Activated T-cell treated with anti-CD3 and anti-CD28 coated beads, Interleukin-2, amount 50 U/mL, for 72 hours (primary cell): ENCODE results near the gene APMAP. TPM values are rescaled to one million over a fixed set of nuclear protein-coding genes. Genes with fewer than 3 reads are reported as not detected.

Source experiments
- ATAC-seq, 2 donors: fragments of 150-1000 bp; cut with Tn5 transposase; replicated peaks in 1 of 2; 2 replicates each; pipeline ENCODE4 v1.10.0; 2021; ENCODE audit warnings: moderate library complexity in 2 of 2, mild to moderate bottlenecking in 1 of 2
- DNase-seq, 2 donors: peaks; one replicate each; pipeline ENCODE4 v3.0.0; 2021 to 2022; ENCODE audit warnings: mixed read lengths in 1 of 2
- H3K27ac Mint-ChIP-seq: one replicate; pipeline ENCODE4 v1.8.0; 2022; ENCODE audit warnings: mild to moderate bottlenecking, moderate library complexity, mixed read lengths
- H3K27me3 Mint-ChIP-seq: one replicate; pipeline ENCODE4 v1.8.0; 2022; ENCODE audit warnings: low read depth, mixed read lengths
- H3K36me3 Mint-ChIP-seq, 2 donors: one replicate each; pipeline ENCODE4 v1.8.0; 2022; ENCODE audit warnings: mixed read lengths in 2 of 2, mild to moderate bottlenecking in 1 of 2; ENCODE audit not compliant: insufficient read depth in 2 of 2
- H3K4me1 Mint-ChIP-seq: one replicate; pipeline ENCODE4 v1.8.0; 2022; ENCODE audit warnings: low read depth, mixed read lengths
- H3K4me3 Mint-ChIP-seq, 2 donors: one replicate each; pipeline ENCODE4 v1.8.0; 2022; ENCODE audit warnings: mild to moderate bottlenecking in 2 of 2, mixed read lengths in 2 of 2, moderate library complexity in 2 of 2
- H3K9me3 Mint-ChIP-seq, 2 donors: one replicate each; pipeline ENCODE4 v1.8.0; 2022; ENCODE audit warnings: mixed read lengths in 2 of 2
- total RNA-seq, 2 donors: library from RNA; stranded (reverse); gene quantifications; one replicate each; pipeline ENCODE4 v1.2.3, GENCODE V29; 2022

The APMAP gene
- total RNA-seq, 2 donors from 2014 or later = 65.2 to 70.2 TPM

DNA sequence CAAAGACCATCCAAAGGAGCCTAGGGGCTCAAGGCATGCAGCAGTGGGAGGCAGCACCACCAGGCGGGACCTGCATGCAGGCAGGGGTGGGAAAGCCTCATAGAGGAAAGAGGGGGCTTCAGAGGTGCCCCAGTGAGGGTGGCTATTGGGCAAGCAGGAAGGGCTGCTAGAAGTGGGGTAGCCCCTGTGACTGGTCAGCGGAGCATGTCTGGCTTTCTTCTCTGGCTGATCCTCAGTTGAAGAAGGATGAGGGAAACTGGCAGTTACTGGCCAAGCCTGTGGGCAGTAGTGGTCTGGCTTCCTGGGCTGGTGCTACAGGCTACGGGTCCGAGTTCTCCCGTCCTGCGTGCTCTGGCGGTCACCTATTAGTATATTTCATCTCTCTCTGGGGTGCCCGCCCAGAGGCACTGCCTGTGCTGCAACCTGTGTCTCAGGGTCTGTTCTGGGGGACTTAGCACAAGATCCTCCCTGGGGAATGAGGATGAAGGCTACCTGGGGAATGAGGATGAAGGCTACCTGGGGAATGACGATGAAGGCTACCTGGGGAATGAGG lies 79.4 kb downstream of the APMAP start:
- Mint-ChIP-seq H3K27ac (no peak overlapping the region), H3K27me3 (no peaks in the 10 kb centered on the region), H3K4me1 (no peaks in the 10 kb centered on the region), H3K9me3 (no peaks in the 10 kb centered on the region), H3K36me3 (no peaks in the 10 kb centered on the region), H3K4me3 (no peak overlapping the region)
- DNase-seq = no peak
- ATAC-seq = no peak

Other genes with a start within 250 kb of the APMAP start
- gene CST7, start 43.5 kb downstream of the APMAP start, total RNA-seq = 100 to 1,000 TPM; 136 to 174 TPM
- 10 to 100 TPM; 18.2 to 23.8 TPM for gene ACSS1, start 65.4 kb upstream of the APMAP start, total RNA-seq
- gene VSX1, start 89.4 kb upstream of the APMAP start, total RNA-seq = under 1 TPM in 1 of 2 donors, not detected in 1; 0.12 TPM
- 10 to 100 TPM; 55.3 to 58.7 TPM for gene ENTPD6, start 203.0 kb upstream of the APMAP start, total RNA-seq